ENCODE measurements around the gene CNPY1.
"Not testable (repeated sequence)": the region's sequence is repeated elsewhere in the genome, so short reads cannot be mapped to it uniquely, and the experiment has no call there.

Gene CNPY1

GRCh38 chr7:155533120-155533826, 13.1 kb downstream of the CNPY1 start:
- no peak for DNase-seq (ENCODE audit: low read depth)

- no peak for DNase-seq (ENCODE audit: low read depth)
These were observed 13.6 kb downstream of the CNPY1 start for GRCh38 chr7:155532792-155533119.

- no peak for DNase-seq (ENCODE audit: low read depth)
These were observed 14.7 kb downstream of the CNPY1 start for GRCh38 chr7:155531681-155532080.

GRCh38 chr7:155530601-155531000, 15.8 kb downstream of the CNPY1 start:
- no peak for DNase-seq (ENCODE audit: low read depth)

- no peak for DNase-seq (ENCODE audit: low read depth)
These were observed 16.5 kb downstream of the CNPY1 start for GRCh38 chr7:155529845-155530244.

GRCh38 chr7:155529346-155529745, 17.0 kb downstream of the CNPY1 start:
- no peak for DNase-seq (ENCODE audit: low read depth)

- DNase-seq (ENCODE audit: low read depth) = no peak
These were observed 18.7 kb downstream of the CNPY1 start for GRCh38 chr7:155527664-155528063.

GRCh38 chr7:155526225-155526624, 20.1 kb downstream of the CNPY1 start:
- no peak for DNase-seq (ENCODE audit: low read depth)

GRCh38 chr7:155524018-155524556, 22.3 kb downstream of the CNPY1 start:
- no peak for DNase-seq (ENCODE audit: low read depth)

- no peak for DNase-seq (ENCODE audit: low read depth)
These were observed 23.1 kb downstream of the CNPY1 start for GRCh38 chr7:155523168-155523675.

- DNase-seq (ENCODE audit: low read depth) = no peak
These were observed 24.5 kb downstream of the CNPY1 start for GRCh38 chr7:155521743-155522398.

- no peak for DNase-seq (ENCODE audit: low read depth)
These were observed 25.2 kb downstream of the CNPY1 start for GRCh38 chr7:155521007-155521742.

GRCh38 chr7:155520114-155520513, 26.2 kb downstream of the CNPY1 start:
- DNase-seq (ENCODE audit: low read depth) = no peak

GRCh38 chr7:155519358-155519757, 27.0 kb downstream of the CNPY1 start:
- DNase-seq (ENCODE audit: low read depth) = not testable (repeated sequence)

GRCh38 chr7:155518633-155519032, 27.7 kb downstream of the CNPY1 start:
- DNase-seq (ENCODE audit: low read depth) = no peak

GRCh38 chr7:155517969-155518368, 28.4 kb downstream of the CNPY1 start:
- DNase-seq (ENCODE audit: low read depth) = no peak

GRCh38 chr7:155517452-155517851, 28.9 kb downstream of the CNPY1 start:
- DNase-seq (ENCODE audit: low read depth) = no peak

GRCh38 chr7:155516466-155516865, 29.9 kb downstream of the CNPY1 start:
- DNase-seq (ENCODE audit: low read depth) = no peak

- DNase-seq (ENCODE audit: low read depth) = no peak
These were observed 31.0 kb downstream of the CNPY1 start for GRCh38 chr7:155515318-155515717.

GRCh38 chr7:155514296-155514695, 32.1 kb downstream of the CNPY1 start:
- no peak for DNase-seq (ENCODE audit: low read depth)

GRCh38 chr7:155513543-155514285, 32.6 kb downstream of the CNPY1 start:
- no peak for DNase-seq (ENCODE audit: low read depth)

All from CMK (cell line).